Osteocyte (in vitro differentiated cells): ENCODE measurements around the gene ACSL4. TPM values are rescaled to one million over a fixed set of nuclear protein-coding genes. Genes with fewer than 3 reads are reported as not detected.

Experiments
- DNase-seq: peaks from one replicate; pipeline ENCODE4 v3.0.0; 2021; ENCODE audit warnings: mixed read lengths; ENCODE audit not compliant: unreplicated experiment; ENCODE audit errors: extremely low spot score
- H3K27ac Mint-ChIP-seq: one replicate; pipeline ENCODE4 v1.8.0; 2021; ENCODE audit warnings: mild to moderate bottlenecking, mixed read lengths; ENCODE audit not compliant: unreplicated experiment
- H3K27me3 Mint-ChIP-seq: one replicate; pipeline ENCODE4 v1.8.0; 2021; ENCODE audit warnings: mixed read lengths; ENCODE audit not compliant: unreplicated experiment
- H3K36me3 Mint-ChIP-seq: one replicate; pipeline ENCODE4 v1.8.0; 2021; ENCODE audit warnings: mixed read lengths; ENCODE audit not compliant: unreplicated experiment
- H3K4me1 Mint-ChIP-seq: one replicate; pipeline ENCODE4 v1.8.0; 2021; ENCODE audit warnings: mixed read lengths; ENCODE audit not compliant: unreplicated experiment
- H3K4me3 Mint-ChIP-seq: one replicate; pipeline ENCODE4 v1.8.0; 2021; ENCODE audit warnings: mild to moderate bottlenecking, moderate library complexity, mixed read lengths; ENCODE audit not compliant: unreplicated experiment
- H3K9me3 Mint-ChIP-seq: one replicate; pipeline ENCODE4 v1.8.0; 2021; ENCODE audit warnings: mixed read lengths; ENCODE audit not compliant: unreplicated experiment
- total RNA-seq: library from RNA; stranded (reverse); gene quantifications from 2 replicates; pipeline ENCODE4 v1.2.1, GENCODE V29; 2021
- TF ChIP-seq, protein P1 (sequence below): fragments of 200-600 bp; sonication (generic); IDR thresholded peaks from 2 replicates; pipeline ENCODE4 v1.5.0; 2021; ENCODE audit warnings: antibody characterized with exemption, mild to moderate bottlenecking, moderate library complexity

The ACSL4 gene
- total RNA-seq, 1 donor from 2014 or later, result 62.1 TPM

DNA sequence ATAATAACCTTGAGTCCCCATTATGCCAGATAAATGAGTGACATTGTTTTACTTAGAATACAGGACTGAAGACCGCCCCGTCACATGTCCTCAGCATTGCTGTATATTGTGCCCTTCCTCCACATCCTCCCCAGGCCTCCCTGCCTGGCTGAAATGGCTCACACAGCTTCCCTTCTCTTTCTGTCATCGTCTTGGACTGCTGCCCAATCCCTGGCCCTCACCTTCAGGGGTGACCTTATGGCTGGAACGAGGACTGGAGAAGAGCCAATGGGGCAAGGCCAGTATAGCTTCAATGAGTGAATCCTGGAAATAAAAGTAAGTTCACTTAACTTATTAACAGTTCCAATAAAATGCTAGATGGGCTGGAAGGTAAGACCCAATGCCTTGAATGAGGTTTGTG lies 110.8 kb downstream of the ACSL4 start:
- Mint-ChIP-seq H3K9me3 (no peaks in the 10 kb centered on the region), H3K27ac (no peak overlapping the region), H3K27me3 (no peaks in the 10 kb centered on the region), H3K4me3 (no peak overlapping the region), H3K4me1 (peaks cover 21% of the 10 kb centered on the region), H3K36me3 (no peaks in the 10 kb centered on the region)
- TF ChIP-seq, protein P1, sequence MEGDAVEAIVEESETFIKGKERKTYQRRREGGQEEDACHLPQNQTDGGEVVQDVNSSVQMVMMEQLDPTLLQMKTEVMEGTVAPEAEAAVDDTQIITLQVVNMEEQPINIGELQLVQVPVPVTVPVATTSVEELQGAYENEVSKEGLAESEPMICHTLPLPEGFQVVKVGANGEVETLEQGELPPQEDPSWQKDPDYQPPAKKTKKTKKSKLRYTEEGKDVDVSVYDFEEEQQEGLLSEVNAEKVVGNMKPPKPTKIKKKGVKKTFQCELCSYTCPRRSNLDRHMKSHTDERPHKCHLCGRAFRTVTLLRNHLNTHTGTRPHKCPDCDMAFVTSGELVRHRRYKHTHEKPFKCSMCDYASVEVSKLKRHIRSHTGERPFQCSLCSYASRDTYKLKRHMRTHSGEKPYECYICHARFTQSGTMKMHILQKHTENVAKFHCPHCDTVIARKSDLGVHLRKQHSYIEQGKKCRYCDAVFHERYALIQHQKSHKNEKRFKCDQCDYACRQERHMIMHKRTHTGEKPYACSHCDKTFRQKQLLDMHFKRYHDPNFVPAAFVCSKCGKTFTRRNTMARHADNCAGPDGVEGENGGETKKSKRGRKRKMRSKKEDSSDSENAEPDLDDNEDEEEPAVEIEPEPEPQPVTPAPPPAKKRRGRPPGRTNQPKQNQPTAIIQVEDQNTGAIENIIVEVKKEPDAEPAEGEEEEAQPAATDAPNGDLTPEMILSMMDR, result no peak
- no peak for DNase-seq

DNA sequence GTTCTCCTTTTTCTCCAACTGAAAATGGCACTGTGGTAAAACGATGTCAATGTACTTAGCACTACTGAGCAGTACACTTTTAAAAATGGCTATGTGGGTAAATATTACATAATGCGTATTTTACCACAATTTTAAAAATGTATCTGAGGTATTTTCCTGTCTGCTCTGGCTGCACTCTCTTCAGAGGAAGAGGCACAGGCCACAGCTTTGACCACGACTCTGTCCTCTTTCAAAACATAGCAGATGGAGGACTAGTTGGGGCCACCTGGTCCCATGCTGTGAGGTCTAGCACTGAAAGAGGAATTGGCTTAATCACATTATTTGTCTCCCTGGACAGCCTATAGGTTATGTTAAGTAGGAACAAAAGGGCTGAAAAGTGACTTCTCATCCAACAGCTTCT lies 113.3 kb downstream of the ACSL4 start:
- H3K27ac Mint-ChIP-seq, result no peak overlapping the region
- no peaks in the 10 kb centered on the region for H3K27me3 Mint-ChIP-seq
- no peak for DNase-seq
- TF ChIP-seq, protein P1, result no peak
- no peaks in the 10 kb centered on the region for H3K9me3 Mint-ChIP-seq
- peaks cover 18% of the 10 kb centered on the region for H3K4me1 Mint-ChIP-seq
- H3K36me3 Mint-ChIP-seq, result no peaks in the 10 kb centered on the region
- H3K4me3 Mint-ChIP-seq, result no peak overlapping the region

DNA sequence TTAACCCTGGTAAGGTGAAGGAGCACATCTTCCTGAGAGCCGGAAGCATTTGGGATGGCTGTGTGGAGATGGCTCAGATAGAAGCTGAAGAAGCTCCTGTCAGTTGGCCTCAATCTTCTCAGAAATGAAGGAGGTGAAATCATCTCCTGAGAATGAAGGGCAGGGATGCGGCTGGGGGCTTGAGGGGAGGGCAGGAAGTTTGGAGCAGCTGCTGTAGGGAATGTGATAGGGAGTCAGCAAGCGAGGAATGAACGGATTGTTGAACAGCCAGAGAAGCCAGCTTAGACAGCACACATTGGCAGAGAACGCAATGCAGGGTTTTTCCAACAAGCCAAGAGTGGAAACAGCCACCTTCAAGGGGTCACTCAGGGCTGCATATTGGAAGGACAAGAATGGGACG lies 118.1 kb downstream of the ACSL4 start:
- no peak for DNase-seq
- Mint-ChIP-seq H3K27me3 (no peaks in the 10 kb centered on the region), H3K9me3 (no peaks in the 10 kb centered on the region), H3K4me1 (no peaks in the 10 kb centered on the region), H3K4me3 (no peak overlapping the region), H3K36me3 (no peaks in the 10 kb centered on the region), H3K27ac (no peak overlapping the region)
- TF ChIP-seq, protein P1, result no peak

DNA sequence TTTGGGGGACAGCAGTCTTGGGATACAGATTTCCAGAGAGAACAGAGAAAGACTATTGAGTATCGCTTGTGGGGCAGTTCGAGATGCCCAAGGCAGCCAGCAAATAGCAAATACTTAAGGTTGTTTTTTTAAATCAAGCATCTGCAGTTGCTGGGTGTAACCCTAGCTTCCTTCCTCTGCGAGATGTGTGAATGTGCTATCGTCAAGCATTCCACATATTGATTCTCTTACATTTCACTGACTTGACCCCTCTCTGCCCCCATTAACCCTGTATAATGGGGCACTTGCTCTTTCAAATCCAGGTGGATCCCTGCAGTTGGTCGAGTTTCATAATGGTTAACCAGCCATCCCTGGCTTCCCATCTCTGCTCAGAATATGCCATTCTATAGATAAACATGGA lies 131.6 kb downstream of the ACSL4 start:
- Mint-ChIP-seq H3K36me3 (no peaks in the 10 kb centered on the region), H3K27ac (no peak overlapping the region), H3K9me3 (peaks cover 7% of the 10 kb centered on the region), H3K4me1 (no peaks in the 10 kb centered on the region), H3K27me3 (peaks cover 71% of the 10 kb centered on the region), H3K4me3 (no peak overlapping the region)
- no peak for DNase-seq
- TF ChIP-seq, protein P1, result no peak

DNA sequence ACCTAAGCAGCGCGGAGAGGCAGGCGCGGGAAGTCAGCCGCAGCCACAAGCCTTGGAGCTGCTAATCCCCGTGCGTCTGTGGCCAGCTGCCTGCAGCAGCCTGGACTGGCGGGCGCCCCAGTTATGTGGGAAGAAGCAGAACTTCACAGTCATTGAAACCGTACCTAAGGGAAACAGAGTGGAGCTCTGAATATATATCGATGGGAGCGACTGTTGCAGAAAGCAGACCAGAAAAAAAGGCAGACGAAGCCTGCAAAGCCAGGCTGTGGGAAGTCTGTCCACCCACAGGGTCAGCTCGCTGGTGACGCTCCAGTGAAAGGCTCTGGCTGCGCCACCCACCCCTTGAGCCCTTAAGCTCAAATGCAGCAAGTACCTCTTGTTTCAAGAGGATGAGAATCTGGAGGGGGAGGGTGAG lies 132.8 kb downstream of the ACSL4 start:
- Mint-ChIP-seq H3K36me3 (no peaks in the 10 kb centered on the region), H3K9me3 (no peaks in the 10 kb centered on the region), H3K27me3 (peaks cover 62% of the 10 kb centered on the region), H3K4me1 (no peaks in the 10 kb centered on the region), H3K4me3 (no peak overlapping the region), H3K27ac (no peak overlapping the region)
- no peak for DNase-seq
- TF ChIP-seq, protein P1, result no peak
